H1 (cell line): ENCODE results near the gene SLC6A20. TPM values are rescaled to one million over a fixed set of nuclear protein-coding genes. Genes with fewer than 3 reads are reported as not detected.

ENCODE experiments used
- ATF2 ChIP-seq: IDR thresholded peaks from 2 replicates; pipeline ENCODE4 v1.6.1; 2012; ENCODE audit warnings: low read length, inconsistent platforms
- CHD1 ChIP-seq: IDR thresholded peaks from 2 replicates; pipeline ENCODE4 v1.6.1; 2012; ENCODE audit warnings: low read depth, low read length, improper control_type of control experiment
- CHD7 ChIP-seq: fragments of 300-600 bp; sonication (generic); IDR thresholded peaks from 2 replicates; pipeline ENCODE4 v1.7.1; 2012; ENCODE audit warnings: low read length, moderate library complexity, mild to moderate bottlenecking, inconsistent platforms; ENCODE audit not compliant: insufficient replicate concordance
- EGR1 ChIP-seq: IDR thresholded peaks from 2 replicates; pipeline ENCODE4 v1.6.1; 2011; ENCODE audit warnings: low read depth, low read length, borderline replicate concordance
- GTF2F1 ChIP-seq: IDR thresholded peaks from 2 replicates; pipeline ENCODE4 v1.6.1; 2012; ENCODE audit warnings: low read depth, low read length, improper control_type of control experiment, borderline replicate concordance
- HDAC2 ChIP-seq, 2 experiments: fragments of 300-600 bp in 1 of 2; sonication (generic) in 1 of 2; IDR thresholded peaks; 2 replicates each; pipeline ENCODE4 v1.6.1; 2011 to 2012; ENCODE audit warnings: low read depth in 2 of 2, low read length in 2 of 2, mild to moderate bottlenecking in 2 of 2, moderate library complexity in 2 of 2, borderline replicate concordance in 1 of 2, inconsistent platforms in 1 of 2
- KDM4A ChIP-seq: IDR thresholded peaks from one replicate; pipeline ENCODE4 v1.7.1; 2012; ENCODE audit warnings: low read depth, mild to moderate bottlenecking, moderate library complexity, low read length, inconsistent platforms; ENCODE audit not compliant: severe bottlenecking
- polyA plus RNA-seq, 7 experiments: library from polyadenylated mRNA; depleted of rRNA in 3 of 7; stranded (reverse) in 5 of 7; unstranded in 2 of 7; fragments of >200 nt in 5 of 7; fragments of 200-250 nt in 2 of 7; gene quantifications; 1 replicate in 5 of 7; 2 replicates in 1 of 7; 4 replicates in 1 of 7; pipeline versions ENCODE4 v1.2.1 to v1.2.3, GENCODE V29; 2011 to 2013; ENCODE audit warnings: missing spikeins in 2 of 7, mixed read lengths in 2 of 7
- total RNA-seq: library from RNA; stranded (reverse); fragmentation: NEBNext Ultra II Directional; extraction: Animal tissue kit (Norgen Biotek cat#: 25700); gene quantifications from 2 replicates; pipeline ENCODE4 v1.2.1, GENCODE V29; 2021

SLC6A20 gene
- total and polyA plus RNA-seq, 2 of the 8 experiments (the other 6 are each of a cell fraction or from before 2014, with no cell fraction given) = 0.05 TPM; not detected in 1

- TF ChIP-seq CHD7 (no peak), EGR1 (no peak), ATF2 (no peak), KDM4A (no peak), GTF2F1 (no peak), HDAC2 (IDR thresholded peaks at IDR 0.05; ENCODE audit: borderline replicate concordance in 1 of 2, low read depth in 2 of 2, low read length in 2 of 2) (no peak), CHD1 (no peak)
- TF ChIP-seq, all 59 proteins: peak for 0
These were observed 1.7 kb downstream of the SLC6A20 start (continued) for GRCh38 chr3:45794660-45795059.
